Natural killer cell (primary cell): Measurements from ENCODE around the gene VPS18. TPM values are rescaled to one million over a fixed set of nuclear protein-coding genes. Genes with fewer than 3 reads are reported as not detected.
"Not testable (repeated sequence)": the region's sequence is repeated elsewhere in the genome, so short reads cannot be mapped to it uniquely, and the experiment has no call there.

ENCODE experiments used
- ATAC-seq, 3 donors: fragments of 150-1000 bp in 2 of 3; fragments of 200-7000 bp in 1 of 3; cut with Tn5 transposase; 1 replicate in 1 of 3; 2 replicates in 2 of 3; pipeline ENCODE4 v1.10.0; 2021; ENCODE audit warnings: mild to moderate bottlenecking in 2 of 3, moderate library complexity in 2 of 3
- DNase-seq, 2 donors: peaks; one replicate each; pipeline versions ENCODE4 v3.0.0 to v3.0.0-alpha.2; 2013 to 2021; ENCODE audit warnings: mixed read lengths in 1 of 2
- H3K27ac ChIP-seq: one replicate; pipeline ENCODE4 v1.5.1; 2013; ENCODE audit warnings: mild to moderate bottlenecking, low read length
- H3K27me3 ChIP-seq: one replicate; pipeline ENCODE4 v1.6.1; 2013; ENCODE audit warnings: low read length; ENCODE audit not compliant: control insufficient read depth, insufficient read depth
- H3K36me3 ChIP-seq: one replicate; pipeline ENCODE4 v1.6.1; 2013; ENCODE audit warnings: low read length; ENCODE audit not compliant: control insufficient read depth, insufficient read depth
- H3K4me1 ChIP-seq: one replicate; pipeline ENCODE4 v1.6.1; 2013; ENCODE audit warnings: low read length; ENCODE audit not compliant: control insufficient read depth, insufficient read depth
- H3K4me3 ChIP-seq: one replicate; pipeline ENCODE4 v1.5.1; 2013; ENCODE audit warnings: low read length
- H3K9me3 ChIP-seq: one replicate; pipeline ENCODE4 v1.6.1; 2013; ENCODE audit warnings: low read length; ENCODE audit not compliant: control insufficient read depth, insufficient read depth
- H3K27ac Mint-ChIP-seq, 2 donors: one replicate each; pipeline ENCODE4 v1.8.0; 2022; ENCODE audit warnings: mild to moderate bottlenecking in 2 of 2, mixed read lengths in 2 of 2, moderate library complexity in 1 of 2
- H3K27me3 Mint-ChIP-seq, 2 donors: one replicate each; pipeline ENCODE4 v1.8.0; 2022; ENCODE audit warnings: low read depth in 2 of 2, mixed read lengths in 2 of 2
- H3K36me3 Mint-ChIP-seq: one replicate; pipeline ENCODE4 v1.8.0; 2022; ENCODE audit warnings: mixed read lengths
- H3K4me1 Mint-ChIP-seq, 2 donors: one replicate each; pipeline ENCODE4 v1.8.0; 2022; ENCODE audit warnings: mixed read lengths in 2 of 2
- H3K4me3 Mint-ChIP-seq: one replicate; pipeline ENCODE4 v1.8.0; 2022; ENCODE audit warnings: mild to moderate bottlenecking, moderate library complexity, mixed read lengths
- H3K9me3 Mint-ChIP-seq, 2 donors: one replicate each; pipeline ENCODE4 v1.8.0; 2022; ENCODE audit warnings: mixed read lengths in 2 of 2
- WGBS: methylation state at CpG from one replicate; pipeline ENCODE4 v1.1.7; 2013; ENCODE audit warnings: missing lambda C conversion rate; ENCODE audit not compliant: insufficient coverage; 5-methylcytosine and 5-hydroxymethylcytosine counted together
- intact Hi-C: fragments of 100-400 bp; cut with micrococcal nuclease; formaldehyde crosslinking; loops from one replicate; pipeline ENCODE4 v1.14.2; 2022
- total RNA-seq, 4 donors: library from RNA; stranded (reverse); fragments of 120-200 nt in 1 of 4; gene quantifications; one replicate each; pipeline versions ENCODE4 v1.2.3 to v1.2.4, GENCODE V29; 2013 to 2022
- TF ChIP-seq, protein P1 (sequence below): fragments of 200-600 bp; IDR thresholded peaks from one replicate; pipeline ENCODE4 v1.8.0; 2022; ENCODE audit warnings: antibody characterized with exemption

Gene VPS18
- total RNA-seq, 3 donors from 2014 or later (not counting 1 experiment from before 2014, with no cell fraction given): 30.8 to 35.6 (median 34.1) TPM

DNA sequence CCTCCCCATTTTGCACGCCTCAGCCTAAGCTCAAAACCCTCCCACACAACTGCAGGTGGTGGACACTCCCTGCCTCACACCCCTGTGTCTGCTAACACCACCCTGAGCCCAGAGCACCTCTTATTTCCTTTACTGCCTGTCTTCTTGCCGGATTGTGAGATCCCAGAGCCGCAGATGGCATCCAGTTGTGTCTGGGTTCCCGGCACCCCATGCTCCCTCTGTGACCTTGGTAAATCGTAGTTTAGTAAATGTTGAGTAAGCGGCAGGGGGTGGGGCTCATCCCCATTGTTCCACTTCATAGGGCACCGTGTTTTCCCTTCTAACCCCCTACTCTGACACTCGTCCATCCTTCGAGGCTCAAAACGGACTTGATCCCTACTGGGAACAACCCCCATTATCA lies 35.5 kb upstream of the VPS18 start:
- Histone ChIP-seq H3K27ac (no peak overlapping the region), H3K36me3 (no peaks in the 10 kb centered on the region), H3K9me3 (no peaks in the 10 kb centered on the region), H3K4me1 (peaks cover 18% of the 10 kb centered on the region), H3K4me3 (no peak overlapping the region), H3K27me3 (no peaks in the 10 kb centered on the region)
- H3K4me1 Mint-ChIP-seq: peaks cover 0 to 6% of the 10 kb centered on the region in 2 donors
- intact Hi-C loops: loop anchor here (5.0 kb wide), 2 partner anchors 164 to 324 kb away; no protein-coding TSS in a partner anchor
- TF ChIP-seq, protein P1, sequence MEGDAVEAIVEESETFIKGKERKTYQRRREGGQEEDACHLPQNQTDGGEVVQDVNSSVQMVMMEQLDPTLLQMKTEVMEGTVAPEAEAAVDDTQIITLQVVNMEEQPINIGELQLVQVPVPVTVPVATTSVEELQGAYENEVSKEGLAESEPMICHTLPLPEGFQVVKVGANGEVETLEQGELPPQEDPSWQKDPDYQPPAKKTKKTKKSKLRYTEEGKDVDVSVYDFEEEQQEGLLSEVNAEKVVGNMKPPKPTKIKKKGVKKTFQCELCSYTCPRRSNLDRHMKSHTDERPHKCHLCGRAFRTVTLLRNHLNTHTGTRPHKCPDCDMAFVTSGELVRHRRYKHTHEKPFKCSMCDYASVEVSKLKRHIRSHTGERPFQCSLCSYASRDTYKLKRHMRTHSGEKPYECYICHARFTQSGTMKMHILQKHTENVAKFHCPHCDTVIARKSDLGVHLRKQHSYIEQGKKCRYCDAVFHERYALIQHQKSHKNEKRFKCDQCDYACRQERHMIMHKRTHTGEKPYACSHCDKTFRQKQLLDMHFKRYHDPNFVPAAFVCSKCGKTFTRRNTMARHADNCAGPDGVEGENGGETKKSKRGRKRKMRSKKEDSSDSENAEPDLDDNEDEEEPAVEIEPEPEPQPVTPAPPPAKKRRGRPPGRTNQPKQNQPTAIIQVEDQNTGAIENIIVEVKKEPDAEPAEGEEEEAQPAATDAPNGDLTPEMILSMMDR: no peak
- H3K27ac Mint-ChIP-seq: no peak overlapping the region
- DNase-seq: no peak
- no peak for ATAC-seq
- H3K9me3 Mint-ChIP-seq: no peaks in the 10 kb centered on the region
- no peaks in the 10 kb centered on the region for H3K36me3 Mint-ChIP-seq
- H3K4me3 Mint-ChIP-seq: no peak overlapping the region
- WGBS: 92% methylated on average over 10 of the region's 10 CpGs
- peaks cover 11 to 17% of the 10 kb centered on the region in 2 donors for H3K27me3 Mint-ChIP-seq

DNA sequence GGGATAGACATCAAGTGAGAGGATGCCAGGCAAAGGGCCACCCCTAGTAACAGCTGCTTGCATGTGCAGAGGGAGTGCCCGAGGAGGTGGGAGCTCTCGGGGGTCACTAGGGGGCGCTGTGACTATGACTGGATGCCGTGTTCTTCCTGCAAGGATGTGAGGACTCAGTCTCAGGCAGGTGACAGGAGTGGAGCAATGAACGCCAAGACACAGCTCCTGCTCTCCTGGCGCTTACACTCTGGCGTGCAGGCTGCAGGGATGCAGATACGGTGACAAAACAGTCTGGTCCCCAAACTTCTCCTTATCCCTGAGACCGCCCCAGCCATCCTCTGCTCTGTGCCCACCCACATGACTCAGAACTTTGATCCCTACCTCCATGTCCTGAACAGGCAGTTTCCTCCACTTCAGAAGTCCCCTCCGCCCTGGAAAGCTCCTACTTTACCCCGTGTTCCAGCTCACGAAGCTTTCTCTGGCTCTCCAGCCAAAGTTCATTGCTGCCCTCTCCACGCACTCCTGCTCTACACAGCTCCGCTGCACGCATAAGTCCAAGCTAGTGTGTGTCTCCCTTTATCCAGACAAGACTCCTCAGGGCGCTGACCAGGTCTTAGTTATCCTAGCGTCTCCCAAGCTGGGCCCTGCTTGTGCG lies 34.9 kb upstream of the VPS18 start:
- Mint-ChIP-seq H3K4me1 (peaks cover 0 to 6% of the 10 kb centered on the region in 2 donors), H3K4me3 (no peak overlapping the region), H3K9me3 (no peaks in the 10 kb centered on the region), H3K27ac (no peak overlapping the region), H3K36me3 (no peaks in the 10 kb centered on the region), H3K27me3 (peaks cover 17 to 20% of the 10 kb centered on the region in 2 donors)
- H3K27ac ChIP-seq: no peak overlapping the region
- H3K9me3 ChIP-seq: no peaks in the 10 kb centered on the region
- DNase-seq (peak; percentile 71 to 91), ATAC-seq (peak; percentile 65 to 73 (median 70))
- peaks cover 18% of the 10 kb centered on the region for H3K4me1 ChIP-seq
- H3K4me3 ChIP-seq: no peak overlapping the region
- WGBS: 48% methylated on average over 18 of the region's 18 CpGs
- intact Hi-C loops: loop anchor here (5.0 kb wide), 2 partner anchors 163 to 323 kb away; no protein-coding TSS in a partner anchor
- H3K27me3 ChIP-seq: no peaks in the 10 kb centered on the region
- no peaks in the 10 kb centered on the region for H3K36me3 ChIP-seq
- TF ChIP-seq, protein P1: peak; percentile 78

DNA sequence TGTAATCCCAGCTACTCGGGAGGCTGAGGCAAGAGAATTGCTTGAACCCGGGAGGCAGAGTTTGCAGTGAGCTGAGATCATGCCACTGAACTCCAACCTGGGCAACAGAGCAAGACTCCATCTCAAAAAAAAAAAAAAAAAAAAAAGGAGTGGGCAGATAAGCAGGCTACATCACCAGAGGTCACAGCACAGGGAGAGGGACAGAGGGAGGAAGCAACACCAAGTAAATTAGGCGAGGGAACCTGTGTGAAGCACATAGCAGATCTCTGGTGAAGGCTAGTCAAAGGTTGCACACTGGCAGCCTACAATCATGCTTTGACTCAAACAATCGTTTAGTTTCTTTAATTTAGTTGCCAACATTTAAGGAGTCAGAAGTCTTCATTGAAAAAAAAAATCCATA lies 33.1 kb upstream of the VPS18 start:
- H3K27ac Mint-ChIP-seq, ATAC-seq: not testable (repeated sequence)
- WGBS: 81% methylated on average over 4 of the region's 4 CpGs

DNA sequence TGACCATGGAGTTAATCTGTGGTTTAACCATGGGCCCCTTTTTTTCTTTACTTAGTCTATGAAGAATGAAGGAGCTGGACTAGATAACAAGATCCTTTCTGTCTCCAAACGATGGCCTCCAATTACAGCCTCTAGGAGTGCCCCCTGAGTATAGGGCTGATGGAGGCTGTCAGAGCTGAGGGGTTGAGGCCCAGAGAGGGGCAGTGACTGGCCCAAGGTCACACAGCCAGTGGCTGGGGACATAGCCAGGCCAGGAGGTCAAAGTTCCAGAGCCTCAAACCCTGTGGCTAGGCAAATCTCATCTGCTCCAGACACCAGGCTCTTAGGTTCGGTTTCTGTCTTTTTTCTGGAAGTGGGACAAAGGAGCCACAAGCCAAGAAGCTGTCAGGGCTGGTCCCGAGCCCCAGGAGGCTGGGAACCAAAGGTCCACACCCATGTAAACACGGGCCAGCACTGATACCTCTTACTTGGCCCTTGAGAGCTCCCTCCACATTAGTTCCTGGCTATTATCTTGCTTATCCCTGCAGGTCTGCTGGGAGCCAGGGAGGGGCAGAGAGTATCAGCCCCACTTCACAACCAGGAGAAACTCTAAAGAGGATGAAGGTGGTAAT lies 30.5 kb upstream of the VPS18 start:
- H3K4me1 ChIP-seq: peaks cover 11% of the 10 kb centered on the region
- Mint-ChIP-seq H3K27me3 (peaks cover 22 to 25% of the 10 kb centered on the region in 2 donors), H3K36me3 (no peaks in the 10 kb centered on the region), H3K27ac (no peak overlapping the region), H3K4me1 (peaks cover 0 to 6% of the 10 kb centered on the region in 2 donors), H3K4me3 (no peak overlapping the region), H3K9me3 (no peaks in the 10 kb centered on the region)
- TF ChIP-seq, protein P1: no peak
- no peak overlapping the region for H3K27ac ChIP-seq
- no peaks in the 10 kb centered on the region for H3K36me3 ChIP-seq
- WGBS: 81% methylated on average over 4 of the region's 4 CpGs
- H3K4me3 ChIP-seq: no peak overlapping the region
- DNase-seq (no peak), ATAC-seq (no peak)
- H3K27me3 ChIP-seq: no peaks in the 10 kb centered on the region
- intact Hi-C loops: no loop called here
- H3K9me3 ChIP-seq: no peaks in the 10 kb centered on the region

More for the DNA sequence above, 33.1 kb upstream of the VPS18 start:
- H3K27me3 ChIP-seq, H3K4me1 Mint-ChIP-seq, H3K9me3 Mint-ChIP-seq, H3K27ac ChIP-seq, H3K9me3 ChIP-seq, DNase-seq, H3K4me3 Mint-ChIP-seq, H3K36me3 ChIP-seq, H3K4me3 ChIP-seq, H3K36me3 Mint-ChIP-seq, intact Hi-C loops: not testable (repeated sequence)
- H3K4me1 ChIP-seq: peaks cover 18% of the 10 kb centered on the region
- peaks cover 22% of the 10 kb centered on the region in 2 donors for H3K27me3 Mint-ChIP-seq
